ENCODE measurements around the gene PRSS50.

- TF ChIP-seq CTCF (IDR thresholded peaks at IDR 0.05 in 8 of 11, conservative IDR thresholded peaks at IDR 0.05 in 3 of 11) (no peak), POLR2AphosphoS5 (IDR thresholded peaks at IDR 0.05) (no peak), POLR2A (IDR thresholded peaks at IDR 0.05) (no peak)
These were observed 31.5 kb upstream of the PRSS50 start for GRCh38 chr3:46749129-46749528.
